Fibroblast of lung (primary cell): Measurements from ENCODE around the gene NDUFS1. TPM values are rescaled to one million over a fixed set of nuclear protein-coding genes. Genes with fewer than 3 reads are reported as not detected.

Experiments used
- DNase-seq, 2 donors: peaks; one replicate each; pipeline versions ENCODE4 v3.0.0 to v3.0.0-alpha.2; 2010; ENCODE audit warnings: low read depth in 2 of 2
- H2AFZ ChIP-seq: 2 replicates; pipeline ENCODE4 v1.5.1; 2012; ENCODE audit warnings: low read length, control low read depth, inconsistent platforms
- H3K27ac ChIP-seq: 2 replicates; pipeline ENCODE4 v1.5.1; 2011; ENCODE audit warnings: low read length, control low read depth; ENCODE audit not compliant: insufficient read depth
- H3K27me3 ChIP-seq: 2 replicates; pipeline ENCODE4 v1.5.1; 2011; ENCODE audit warnings: mild to moderate bottlenecking, low read length; ENCODE audit not compliant: control insufficient read depth, insufficient read depth
- H3K36me3 ChIP-seq: 2 replicates; pipeline ENCODE4 v1.5.1; 2011; ENCODE audit warnings: low read length; ENCODE audit not compliant: control insufficient read depth, insufficient read depth
- H3K4me1 ChIP-seq: 2 replicates; pipeline ENCODE4 v1.5.1; 2011; ENCODE audit warnings: low read length; ENCODE audit not compliant: control insufficient read depth, insufficient read depth; ENCODE audit errors: extremely low read depth
- H3K4me2 ChIP-seq: 2 replicates; pipeline ENCODE4 v1.5.1; 2011; ENCODE audit warnings: low read length, control low read depth; ENCODE audit not compliant: insufficient read depth; ENCODE audit errors: extremely low read depth
- H3K4me3 ChIP-seq, 4 experiments: fragments of 200-600 bp in 1 of 4; sonication (generic) in 1 of 4; replicated peaks in 1 of 4; 2 replicates each; pipeline ENCODE4 v1.5.1; 2011 to 2016; ENCODE audit warnings: low read length in 4 of 4, low read depth in 3 of 4, mild to moderate bottlenecking in 3 of 4, control low read depth in 2 of 4, inconsistent platforms in 1 of 4, mixed read lengths in 1 of 4; ENCODE audit not compliant: insufficient read depth in 1 of 4; ENCODE audit errors: control extremely low read depth in 1 of 4
- H3K79me2 ChIP-seq: 2 replicates; pipeline ENCODE4 v1.5.1; 2012; ENCODE audit warnings: mild to moderate bottlenecking, low read length, inconsistent platforms; ENCODE audit not compliant: control insufficient read depth, insufficient read depth
- H3K9ac ChIP-seq: 2 replicates; pipeline ENCODE4 v1.5.1; 2011; ENCODE audit warnings: mild to moderate bottlenecking, low read length, control low read depth; ENCODE audit not compliant: insufficient read depth
- H3K9me3 ChIP-seq: 2 replicates; pipeline ENCODE4 v1.5.1; 2012; ENCODE audit warnings: low read depth, low read length; ENCODE audit not compliant: control insufficient read depth, insufficient read depth
- H4K20me1 ChIP-seq: 2 replicates; pipeline ENCODE4 v1.5.1; 2011; ENCODE audit warnings: low read length; ENCODE audit not compliant: control insufficient read depth, insufficient read depth; ENCODE audit errors: extremely low read depth
- EZH2 ChIP-seq: IDR thresholded peaks from 2 replicates; pipeline ENCODE4 v1.5.1; 2012; ENCODE audit warnings: low read length, control low read depth, mild to moderate bottlenecking; ENCODE audit errors: missing control alignments
- polyA plus RNA-seq, 2 donors: library from polyadenylated mRNA; depleted of rRNA in 1 of 2; stranded (reverse) in 1 of 2; unstranded in 1 of 2; fragments of >200 nt; gene quantifications; 2 replicates each; pipeline ENCODE4 v1.2.1, GENCODE V29; 2011 to 2012; ENCODE audit warnings: missing spikeins in 1 of 2
- total RNA-seq: library from RNA; depleted of rRNA; stranded (reverse); fragments of >200 nt; gene quantifications from 2 replicates; pipeline ENCODE4 v1.2.1, GENCODE V29; 2014
- TF ChIP-seq, protein P1 (sequence below), 2 donors: IDR thresholded peaks in 1 of 2; conservative IDR thresholded peaks in 1 of 2; 1 replicate in 1 of 2; 2 replicates in 1 of 2; pipeline ENCODE4 v1.5.1; 2011 to 2012; ENCODE audit warnings: low read length in 2 of 2, control low read depth in 1 of 2, inconsistent platforms in 1 of 2, low read depth in 1 of 2, mild to moderate bottlenecking in 1 of 2

NDUFS1 gene
- total and polyA plus RNA-seq, 2 donors (not counting 1 experiment from before 2014, with no cell fraction given), result 128 to 133 TPM

DNA sequence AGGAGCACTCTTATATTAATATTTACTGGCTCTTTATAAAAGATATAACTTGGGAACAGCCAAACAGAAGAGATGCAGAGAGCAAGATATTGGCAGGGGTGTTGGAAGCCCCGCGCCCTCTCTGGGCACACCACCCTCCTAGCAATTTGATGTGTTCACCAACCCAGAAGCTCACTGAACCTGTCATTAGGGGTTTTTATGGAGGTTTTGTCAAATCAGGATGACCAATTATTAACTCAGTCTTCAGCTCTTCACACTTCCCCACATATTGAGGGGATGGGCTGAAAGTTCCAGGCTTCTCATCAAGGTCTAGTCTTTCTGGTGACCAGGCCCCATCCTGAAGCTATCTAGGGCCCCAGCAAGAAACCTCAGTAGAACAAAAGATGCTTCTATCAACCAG, 62.4 kb downstream of the NDUFS1 start:
- H3K4me1 ChIP-seq, result no peaks in the 10 kb centered on the region
- no peak overlapping the region for H3K27ac ChIP-seq
- no peaks in the 10 kb centered on the region for H3K9me3 ChIP-seq
- no peak overlapping the region for H3K4me2 ChIP-seq
- H3K79me2 ChIP-seq, result no peaks in the 10 kb centered on the region
- no peaks in the 10 kb centered on the region for H3K36me3 ChIP-seq
- no peak for DNase-seq
- H3K9ac ChIP-seq, result no peak overlapping the region
- no peaks in the 10 kb centered on the region for H3K27me3 ChIP-seq
- H3K4me3 ChIP-seq, result no peak overlapping the region
- TF ChIP-seq EZH2, result no peak
- TF ChIP-seq, protein P1, sequence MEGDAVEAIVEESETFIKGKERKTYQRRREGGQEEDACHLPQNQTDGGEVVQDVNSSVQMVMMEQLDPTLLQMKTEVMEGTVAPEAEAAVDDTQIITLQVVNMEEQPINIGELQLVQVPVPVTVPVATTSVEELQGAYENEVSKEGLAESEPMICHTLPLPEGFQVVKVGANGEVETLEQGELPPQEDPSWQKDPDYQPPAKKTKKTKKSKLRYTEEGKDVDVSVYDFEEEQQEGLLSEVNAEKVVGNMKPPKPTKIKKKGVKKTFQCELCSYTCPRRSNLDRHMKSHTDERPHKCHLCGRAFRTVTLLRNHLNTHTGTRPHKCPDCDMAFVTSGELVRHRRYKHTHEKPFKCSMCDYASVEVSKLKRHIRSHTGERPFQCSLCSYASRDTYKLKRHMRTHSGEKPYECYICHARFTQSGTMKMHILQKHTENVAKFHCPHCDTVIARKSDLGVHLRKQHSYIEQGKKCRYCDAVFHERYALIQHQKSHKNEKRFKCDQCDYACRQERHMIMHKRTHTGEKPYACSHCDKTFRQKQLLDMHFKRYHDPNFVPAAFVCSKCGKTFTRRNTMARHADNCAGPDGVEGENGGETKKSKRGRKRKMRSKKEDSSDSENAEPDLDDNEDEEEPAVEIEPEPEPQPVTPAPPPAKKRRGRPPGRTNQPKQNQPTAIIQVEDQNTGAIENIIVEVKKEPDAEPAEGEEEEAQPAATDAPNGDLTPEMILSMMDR (conservative IDR thresholded peaks at IDR 0.05 in 1 of 2, IDR thresholded peaks at IDR 0.05 in 1 of 2; ENCODE audit: low read depth in 1 of 2, low read length in 2 of 2), result no peak
- no peak overlapping the region for H2AFZ ChIP-seq
- H4K20me1 ChIP-seq, result no peaks in the 10 kb centered on the region

GRCh38 chr2:206095536-206096332, 63.5 kb downstream of the NDUFS1 start:
- no peaks in the 10 kb centered on the region for H3K4me1 ChIP-seq
- TF ChIP-seq, protein P1 (conservative IDR thresholded peaks at IDR 0.05 in 1 of 2, IDR thresholded peaks at IDR 0.05 in 1 of 2; ENCODE audit: low read depth in 1 of 2, low read length in 2 of 2), result no peak
- no peak for TF ChIP-seq EZH2

GRCh38 chr2:206092297-206092696, 66.9 kb downstream of the NDUFS1 start:
- no peaks in the 10 kb centered on the region for H4K20me1 ChIP-seq
- no peak overlapping the region for H3K4me2 ChIP-seq
- no peak for DNase-seq
- H3K4me1 ChIP-seq, result no peaks in the 10 kb centered on the region
- H3K9me3 ChIP-seq, result no peaks in the 10 kb centered on the region
- no peak overlapping the region for H3K9ac ChIP-seq
- H3K36me3 ChIP-seq, result no peaks in the 10 kb centered on the region
- no peak overlapping the region for H2AFZ ChIP-seq
- H3K4me3 ChIP-seq, result no peak overlapping the region
- TF ChIP-seq, protein P1 (conservative IDR thresholded peaks at IDR 0.05 in 1 of 2, IDR thresholded peaks at IDR 0.05 in 1 of 2; ENCODE audit: low read depth in 1 of 2, low read length in 2 of 2), result no peak
- TF ChIP-seq EZH2, result no peak
- peaks cover 9% of the 10 kb centered on the region for H3K79me2 ChIP-seq
- H3K27me3 ChIP-seq, result no peaks in the 10 kb centered on the region
- no peak overlapping the region for H3K27ac ChIP-seq

More at GRCh38 chr2:206095536-206096332, 63.5 kb downstream of the NDUFS1 start:
- H3K9me3 ChIP-seq, result no peaks in the 10 kb centered on the region
- no peak overlapping the region for H2AFZ ChIP-seq
- H3K27me3 ChIP-seq, result no peaks in the 10 kb centered on the region
- no peak overlapping the region for H3K27ac ChIP-seq
- H3K36me3 ChIP-seq, result no peaks in the 10 kb centered on the region
- H3K4me3 ChIP-seq, result no peak overlapping the region
- no peak for DNase-seq
- no peak overlapping the region for H3K4me2 ChIP-seq
- H3K79me2 ChIP-seq, result no peaks in the 10 kb centered on the region
- H4K20me1 ChIP-seq, result no peaks in the 10 kb centered on the region
- H3K9ac ChIP-seq, result no peak overlapping the region
